ENCODE results near the gene SEPTIN1.
A peak's percentile ranks its signal among the peaks of the same experiment; 100 is the strongest.

SEPTIN1 gene

GRCh38 chr16:30351586-30352419 lies 30.6 kb downstream of the SEPTIN1 start:
- peak; percentile 93 for DNase-seq (ENCODE audit: low read depth)
- no peak for TF ChIP-seq CTCF (conservative IDR thresholded peaks at IDR 0.05; ENCODE audit: low read length)
- H3K4me3 ChIP-seq (ENCODE audit: low read length) = no peak overlapping the region

GRCh38 chr16:30351001-30351441 lies 31.3 kb downstream of the SEPTIN1 start:
- no peak for TF ChIP-seq CTCF (conservative IDR thresholded peaks at IDR 0.05; ENCODE audit: low read length)
- DNase-seq (ENCODE audit: low read depth) = no peak
- H3K4me3 ChIP-seq (ENCODE audit: low read length) = no peak overlapping the region

- no peak overlapping the region for H3K4me3 ChIP-seq (ENCODE audit: low read length)
- DNase-seq (ENCODE audit: low read depth) = no peak
These were observed 32.1 kb downstream of the SEPTIN1 start for GRCh38 chr16:30350134-30350871.

GRCh38 chr16:30349675-30350074 lies 32.7 kb downstream of the SEPTIN1 start:
- no peak overlapping the region for H3K4me3 ChIP-seq (ENCODE audit: low read length)
- TF ChIP-seq CTCF (conservative IDR thresholded peaks at IDR 0.05; ENCODE audit: low read length) = no peak
- no peak for DNase-seq (ENCODE audit: low read depth)

More at GRCh38 chr16:30350134-30350871, 32.1 kb downstream of the SEPTIN1 start:
- TF ChIP-seq CTCF (conservative IDR thresholded peaks at IDR 0.05; ENCODE audit: low read length) = no peak

GRCh38 chr16:30348929-30349328 lies 33.4 kb downstream of the SEPTIN1 start:
- no peak for TF ChIP-seq CTCF (conservative IDR thresholded peaks at IDR 0.05; ENCODE audit: low read length)
- H3K4me3 ChIP-seq (ENCODE audit: low read length) = no peak overlapping the region
- DNase-seq (ENCODE audit: low read depth) = no peak

- TF ChIP-seq CTCF (conservative IDR thresholded peaks at IDR 0.05; ENCODE audit: low read length) = no peak
- DNase-seq (ENCODE audit: low read depth) = no peak
- H3K4me3 ChIP-seq (ENCODE audit: low read length) = no peak overlapping the region
These were observed 34.2 kb downstream of the SEPTIN1 start for GRCh38 chr16:30348113-30348512.
